ENCODE results near the gene FERMT2.
"Not testable (repeated sequence)": the region's sequence is repeated elsewhere in the genome, so short reads cannot be mapped to it uniquely, and the experiment has no call there.

FERMT2 gene

DNA sequence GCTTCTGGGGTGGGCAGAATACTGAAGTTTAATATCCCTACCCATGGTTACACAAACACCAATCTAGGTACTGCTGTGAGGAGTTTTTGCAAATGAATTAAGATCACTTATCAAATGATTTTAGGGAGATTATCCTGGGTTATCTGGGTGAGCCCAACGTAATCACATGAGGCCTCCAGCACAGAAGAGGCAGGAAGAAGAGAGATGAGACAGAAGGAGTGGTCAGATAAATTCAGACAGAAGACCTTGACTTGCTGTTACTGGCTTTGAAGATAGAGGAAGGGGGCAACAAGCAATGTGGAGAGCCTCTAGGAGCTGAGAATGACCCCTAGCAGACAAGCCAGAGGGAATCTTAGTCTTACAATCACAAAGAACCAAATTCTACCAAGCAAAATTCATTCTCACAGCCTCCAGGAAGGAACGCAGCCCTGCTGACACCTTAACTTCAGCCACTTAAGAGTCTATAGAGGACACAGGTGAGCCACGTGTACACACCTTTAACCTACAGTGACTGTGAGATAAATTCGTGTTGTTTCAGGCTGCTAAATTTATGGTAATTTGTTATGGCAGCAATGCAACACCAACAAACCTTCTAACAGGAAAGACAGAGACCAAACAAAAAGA lies 49.4 kb downstream of the FERMT2 start:
- no peak for DNase-seq (ENCODE audit: low spot score)

GRCh38 chr14:52900731-52901130 lies 50.1 kb downstream of the FERMT2 start:
- DNase-seq (ENCODE audit: low spot score), result no peak

GRCh38 chr14:52898496-52898895 lies 52.4 kb downstream of the FERMT2 start:
- no peak for DNase-seq (ENCODE audit: low spot score)

DNA sequence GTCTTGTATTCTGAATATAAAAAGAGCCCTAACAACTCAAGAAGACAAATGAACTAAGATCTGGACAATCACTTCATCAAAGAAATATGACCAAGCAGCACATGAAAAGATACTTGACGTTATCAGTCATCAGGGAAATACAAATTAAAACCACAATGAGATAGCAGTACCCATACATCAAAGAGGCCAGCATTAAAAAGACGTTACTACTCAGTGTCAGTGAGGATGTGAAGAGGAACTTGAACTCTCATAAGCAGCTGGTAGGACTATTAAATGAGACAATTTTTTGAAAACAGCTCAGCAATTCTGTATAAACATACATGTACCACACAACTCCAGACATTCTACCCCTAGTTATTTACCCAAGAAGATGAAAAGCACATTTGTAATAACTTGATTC lies 55.9 kb downstream of the FERMT2 start:
- DNase-seq (ENCODE audit: low spot score), result peak; percentile 13

DNA sequence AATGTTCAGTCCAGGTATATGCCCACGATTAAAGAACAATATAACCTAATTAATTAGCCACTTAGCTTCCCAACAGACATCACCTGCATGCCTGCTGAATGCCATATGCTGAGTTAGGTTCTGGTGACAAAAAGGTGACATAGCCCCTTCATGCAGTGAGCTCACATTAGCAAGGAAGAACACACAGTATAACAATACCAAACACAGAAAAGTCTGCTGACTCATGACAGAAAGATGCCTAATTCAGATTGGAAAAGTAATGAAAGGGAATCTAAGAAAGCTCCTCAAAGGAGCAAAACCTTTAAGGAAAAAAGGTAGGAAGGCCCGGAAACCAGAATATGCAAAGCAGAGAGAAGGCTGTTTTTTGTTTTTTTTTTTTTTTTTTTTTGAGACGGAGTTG lies 59.0 kb downstream of the FERMT2 start:
- peak; percentile 33 for DNase-seq (ENCODE audit: low spot score)

DNA sequence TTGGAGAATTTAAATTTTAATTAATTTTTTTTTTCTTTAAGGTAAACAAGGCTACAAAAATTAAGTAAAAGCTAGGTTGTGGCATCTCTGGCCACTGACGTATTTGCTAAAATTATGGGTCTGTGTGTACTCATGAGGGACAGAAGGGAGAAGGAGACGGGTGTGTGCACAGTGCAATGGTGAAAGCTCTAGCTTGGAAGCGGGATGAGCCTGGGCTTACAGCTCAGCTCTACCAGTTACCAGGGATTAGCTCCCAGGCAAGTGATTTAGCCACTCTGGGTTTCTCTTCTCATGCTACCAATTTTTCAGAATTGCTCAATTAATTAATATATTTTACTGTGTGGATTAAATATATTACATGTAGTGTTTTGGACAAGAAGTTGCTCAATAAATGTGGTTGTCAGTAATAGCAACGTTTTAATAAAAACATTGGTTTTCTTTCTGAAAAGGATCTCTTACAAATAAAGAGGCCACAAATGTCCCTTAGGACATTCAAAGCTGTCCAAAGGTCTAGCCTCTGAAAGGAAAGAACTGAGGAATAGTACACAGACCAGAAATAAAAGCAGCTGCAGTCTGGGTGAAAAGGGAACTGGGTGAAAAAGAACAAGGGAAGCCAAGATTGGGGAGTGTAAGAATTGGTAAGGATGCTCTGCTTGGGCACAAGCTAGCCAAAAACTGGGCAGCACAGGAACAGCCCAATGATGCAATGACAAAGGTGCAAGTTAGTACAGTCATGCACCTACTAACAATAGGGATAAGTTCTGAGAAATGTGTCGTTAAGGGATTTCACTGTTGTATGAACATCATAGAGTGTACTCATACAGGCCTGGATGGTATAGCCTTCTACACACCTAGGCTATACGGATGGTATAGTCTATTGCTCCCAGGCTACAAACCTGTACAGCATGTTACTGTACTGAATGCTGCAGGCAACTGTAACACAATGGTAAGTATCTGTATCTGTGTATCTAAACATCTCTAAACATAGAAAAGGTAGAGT lies 61.7 kb downstream of the FERMT2 start:
- DNase-seq (ENCODE audit: low spot score), result no peak

- no peak for DNase-seq (ENCODE audit: low spot score)
These were observed 62.7 kb downstream of the FERMT2 start for GRCh38 chr14:52888159-52888558.

DNA sequence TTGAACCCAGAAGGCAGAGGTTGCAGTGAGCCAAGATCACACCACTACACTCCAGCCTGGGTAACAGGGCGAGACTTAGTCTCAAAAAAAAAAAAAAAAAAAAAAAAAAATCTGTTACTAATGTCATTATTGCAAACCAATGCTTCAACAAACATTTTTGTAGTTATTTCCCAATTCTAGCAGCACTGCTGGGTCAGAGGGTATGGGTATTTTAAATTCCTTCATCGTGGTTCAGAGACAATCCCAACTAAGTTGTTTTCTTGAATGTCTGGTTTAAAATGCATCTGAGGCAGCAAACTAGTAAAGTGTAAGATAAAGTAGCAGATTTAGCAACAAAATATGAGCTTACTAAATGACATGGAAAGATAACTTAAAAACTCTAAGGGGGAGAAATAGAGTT lies 65.6 kb downstream of the FERMT2 start:
- no peak for DNase-seq (ENCODE audit: low spot score)

DNA sequence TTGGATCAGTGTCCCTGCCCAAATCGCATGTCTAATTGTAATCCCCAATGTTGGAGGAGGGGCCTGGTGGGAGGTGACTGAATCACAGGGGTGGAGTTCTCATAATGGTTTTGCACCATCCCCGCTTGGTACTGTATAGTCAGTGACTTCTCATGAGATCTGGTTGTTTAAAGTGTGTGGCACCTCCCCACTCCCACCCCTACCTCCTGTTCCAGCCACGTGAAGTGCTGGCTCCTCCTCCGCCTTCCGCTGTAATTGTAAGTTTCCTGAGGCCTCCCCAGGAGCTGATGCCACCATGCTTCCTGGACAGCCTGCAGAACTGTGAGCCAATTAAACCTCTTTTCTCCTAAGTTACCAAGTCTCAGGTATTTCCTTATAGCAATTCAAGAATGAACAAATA lies 67.2 kb downstream of the FERMT2 start:
- no peak for DNase-seq (ENCODE audit: low spot score)

DNA sequence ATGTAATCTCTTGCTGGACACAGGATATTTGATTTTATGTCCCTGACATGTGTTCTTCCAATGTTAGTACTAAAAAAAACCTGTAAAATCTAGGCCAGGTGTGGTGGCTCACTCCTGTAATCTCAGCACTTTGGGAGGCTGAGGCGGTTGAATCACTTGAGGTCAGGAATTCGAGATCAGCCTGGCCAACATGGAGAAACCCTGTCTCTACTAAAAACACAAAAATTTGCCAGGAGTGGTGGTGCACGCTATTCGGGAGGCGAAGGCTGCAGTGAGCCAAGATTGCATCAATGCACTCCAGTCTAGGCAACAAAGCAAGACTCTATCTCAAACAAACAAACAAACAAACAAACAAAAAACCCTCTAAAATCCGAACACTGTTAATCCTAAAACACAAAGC lies 68.0 kb downstream of the FERMT2 start:
- DNase-seq (ENCODE audit: low spot score), result no peak

GRCh38 chr14:52879958-52880357 lies 70.9 kb downstream of the FERMT2 start:
- peak; percentile 61 for DNase-seq (ENCODE audit: low spot score)

DNA sequence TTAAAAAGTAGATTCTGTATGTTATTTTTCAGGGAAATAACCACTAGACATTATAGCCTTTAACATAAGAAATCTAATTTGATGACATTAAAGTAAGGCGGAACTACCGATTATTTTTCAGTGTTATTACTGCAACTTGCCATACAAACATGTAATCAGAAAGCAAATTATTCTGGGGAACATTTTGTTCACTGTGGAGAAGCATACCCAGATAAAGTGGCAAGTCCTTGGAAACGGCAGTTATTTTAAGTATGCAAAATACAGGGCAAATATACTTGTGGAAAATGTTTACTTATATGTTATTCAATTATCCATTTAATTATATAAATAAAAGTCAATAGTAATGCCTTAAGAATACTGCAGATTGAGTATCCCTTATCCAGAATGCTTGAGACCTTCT lies 71.9 kb downstream of the FERMT2 start:
- no peak for DNase-seq (ENCODE audit: low spot score)

- DNase-seq (ENCODE audit: low spot score), result no peak
These were observed 72.4 kb downstream of the FERMT2 start for GRCh38 chr14:52878469-52878868.

DNA sequence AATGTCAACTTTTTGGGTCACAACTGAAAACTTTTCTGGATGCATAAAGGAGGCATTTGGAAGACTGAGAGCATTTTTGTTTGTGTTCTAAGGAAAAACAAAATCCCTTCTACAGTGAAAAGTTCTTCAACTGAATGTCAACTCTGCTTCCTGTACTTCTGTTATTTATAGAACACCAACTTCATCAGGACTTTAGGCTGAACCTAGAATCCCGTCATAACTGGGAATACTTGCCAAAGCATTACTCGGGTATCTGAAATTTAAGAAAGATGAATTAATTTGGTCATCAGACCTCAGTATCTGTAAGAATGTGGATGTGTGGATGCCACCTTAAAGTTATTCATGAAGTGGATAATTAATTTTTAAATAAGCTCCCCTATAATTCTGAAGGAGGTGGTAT lies 73.2 kb downstream of the FERMT2 start:
- DNase-seq (ENCODE audit: low spot score), result no peak

DNA sequence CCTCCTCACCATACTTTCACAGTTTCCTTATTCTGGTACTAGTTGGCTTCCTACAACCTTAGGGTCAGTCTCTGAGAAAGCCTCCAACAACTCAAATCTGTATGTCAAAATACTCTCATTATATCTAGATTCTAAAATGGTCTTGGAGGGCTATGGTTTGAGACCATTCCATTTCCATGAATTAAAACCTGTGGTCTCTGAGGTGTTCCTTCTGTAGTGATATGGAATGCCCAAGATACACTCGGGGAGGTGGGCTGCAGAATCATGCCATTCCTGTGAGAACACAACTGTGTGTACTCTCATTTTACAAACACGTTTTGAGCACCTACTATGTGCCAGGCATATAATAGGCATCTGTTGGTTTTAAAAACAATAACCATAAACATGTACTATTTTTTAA lies 74.0 kb downstream of the FERMT2 start:
- DNase-seq (ENCODE audit: low spot score), result no peak

GRCh38 chr14:52876311-52876710 lies 74.5 kb downstream of the FERMT2 start:
- DNase-seq (ENCODE audit: low spot score), result peak; percentile 14

DNA sequence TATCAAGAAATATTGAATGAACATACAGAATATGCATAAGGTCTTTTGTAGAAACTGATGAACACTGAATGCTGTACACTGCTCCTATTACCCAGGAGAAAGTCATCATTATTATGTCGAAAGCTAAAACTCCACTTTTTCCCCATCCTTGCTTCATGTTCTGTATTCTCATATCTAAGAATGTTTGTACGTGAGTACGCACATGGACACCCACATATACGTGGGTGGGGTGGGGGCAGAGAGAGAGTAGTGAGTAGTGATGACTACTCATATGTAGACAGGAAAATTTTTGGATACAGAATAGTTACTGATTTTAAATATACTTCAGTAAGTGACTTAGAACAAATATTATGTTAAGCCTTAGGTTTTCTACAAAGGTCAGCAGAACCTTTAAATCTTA lies 75.1 kb downstream of the FERMT2 start:
- no peak for DNase-seq (ENCODE audit: low spot score)

DNA sequence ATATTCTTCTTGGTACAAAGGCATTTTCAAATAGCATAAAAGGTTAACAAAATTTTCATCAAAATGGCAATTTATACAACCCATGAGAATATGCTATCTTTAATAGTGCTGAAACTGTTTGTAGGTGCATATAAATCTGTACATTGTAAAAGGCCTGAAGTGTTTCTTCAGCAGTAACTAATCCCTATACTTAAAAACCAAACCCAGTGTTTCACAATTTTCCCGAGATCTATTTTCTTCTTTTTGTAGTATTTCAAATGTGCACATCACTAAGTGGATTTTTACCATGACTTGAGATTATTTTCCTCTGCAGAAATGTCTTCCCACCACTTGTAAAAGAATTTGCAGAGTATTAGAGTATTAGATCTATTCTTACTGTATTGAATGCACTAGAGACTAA lies 76.5 kb downstream of the FERMT2 start:
- DNase-seq (ENCODE audit: low spot score), result no peak

DNA sequence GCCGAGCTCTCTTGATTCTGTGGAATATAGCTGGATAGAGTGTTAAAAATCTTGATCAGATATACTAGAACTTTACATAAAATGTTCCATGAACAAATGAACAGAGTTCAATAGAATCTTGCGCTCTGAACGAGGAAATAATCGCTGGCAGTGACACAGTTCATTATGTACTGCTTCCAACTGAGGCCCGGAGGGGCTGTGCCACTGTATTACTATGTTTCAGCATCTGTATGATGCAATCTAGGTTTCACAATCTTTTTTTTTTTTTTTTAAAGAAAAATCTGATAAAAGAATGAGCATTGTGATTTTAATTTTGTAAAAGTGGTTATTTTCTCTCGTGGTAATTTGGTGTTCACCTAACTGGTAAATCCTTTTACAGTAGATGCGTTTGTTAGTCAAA lies 77.2 kb downstream of the FERMT2 start:
- DNase-seq (ENCODE audit: low spot score), result no peak

- DNase-seq (ENCODE audit: low spot score), result no peak
These were observed 77.8 kb downstream of the FERMT2 start for GRCh38 chr14:52873065-52873464.

DNA sequence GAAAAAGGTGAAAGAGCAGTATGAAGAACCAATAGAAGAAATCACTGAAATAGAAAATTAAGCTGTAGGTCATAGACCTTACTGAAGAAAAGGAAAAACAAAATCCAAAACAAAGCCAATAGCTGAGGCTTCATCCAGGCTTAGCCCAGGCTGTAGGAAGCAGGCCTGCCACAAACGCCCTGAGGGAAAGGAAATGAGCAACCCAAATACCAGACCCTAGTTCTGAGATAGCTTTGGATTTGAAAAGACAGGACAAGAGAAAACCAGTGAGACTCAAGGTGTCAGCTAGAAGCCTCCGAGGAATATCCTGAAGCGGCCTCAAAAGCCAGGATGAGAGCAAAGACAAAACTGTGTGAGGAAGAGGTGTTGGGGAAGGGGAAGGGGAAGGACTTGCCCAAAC lies 79.2 kb downstream of the FERMT2 start:
- no peak for DNase-seq (ENCODE audit: low spot score)

GRCh38 chr14:52868911-52869618 lies 81.8 kb downstream of the FERMT2 start:
- DNase-seq (ENCODE audit: low spot score), result no peak

DNA sequence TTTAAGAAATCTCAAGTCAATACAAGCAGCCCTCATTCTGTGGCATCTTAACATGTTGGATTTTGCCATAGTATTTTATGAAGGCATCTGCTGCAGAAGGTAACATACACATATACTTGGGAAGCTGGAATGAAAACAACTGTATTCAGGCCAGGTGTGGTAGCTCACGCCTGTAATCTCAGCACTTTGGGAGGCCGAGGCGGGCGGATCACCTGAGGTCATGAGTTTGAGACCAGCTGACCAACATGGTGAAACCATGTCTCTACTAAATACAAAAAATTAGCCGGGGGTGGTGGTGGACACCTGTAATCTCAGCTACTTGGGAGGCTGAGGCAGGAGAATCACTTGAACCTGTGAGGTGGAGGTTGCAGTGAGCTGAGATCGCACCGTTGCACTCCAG lies 86.0 kb downstream of the FERMT2 start:
- DNase-seq (ENCODE audit: low spot score), result not testable (repeated sequence)
